GM21619 (cell line): ENCODE data around the gene CHGA.

Source experiments
- ATAC-seq: cut with Tn5 transposase; IDR thresholded peaks from one replicate; pipeline ENCODE4 v1.9.1; 2021; ENCODE audit not compliant: unreplicated experiment

CHGA gene

GRCh38 chr14:92929689-92930608, 7.0 kb downstream of the CHGA start:
- no peak for ATAC-seq

DNA sequence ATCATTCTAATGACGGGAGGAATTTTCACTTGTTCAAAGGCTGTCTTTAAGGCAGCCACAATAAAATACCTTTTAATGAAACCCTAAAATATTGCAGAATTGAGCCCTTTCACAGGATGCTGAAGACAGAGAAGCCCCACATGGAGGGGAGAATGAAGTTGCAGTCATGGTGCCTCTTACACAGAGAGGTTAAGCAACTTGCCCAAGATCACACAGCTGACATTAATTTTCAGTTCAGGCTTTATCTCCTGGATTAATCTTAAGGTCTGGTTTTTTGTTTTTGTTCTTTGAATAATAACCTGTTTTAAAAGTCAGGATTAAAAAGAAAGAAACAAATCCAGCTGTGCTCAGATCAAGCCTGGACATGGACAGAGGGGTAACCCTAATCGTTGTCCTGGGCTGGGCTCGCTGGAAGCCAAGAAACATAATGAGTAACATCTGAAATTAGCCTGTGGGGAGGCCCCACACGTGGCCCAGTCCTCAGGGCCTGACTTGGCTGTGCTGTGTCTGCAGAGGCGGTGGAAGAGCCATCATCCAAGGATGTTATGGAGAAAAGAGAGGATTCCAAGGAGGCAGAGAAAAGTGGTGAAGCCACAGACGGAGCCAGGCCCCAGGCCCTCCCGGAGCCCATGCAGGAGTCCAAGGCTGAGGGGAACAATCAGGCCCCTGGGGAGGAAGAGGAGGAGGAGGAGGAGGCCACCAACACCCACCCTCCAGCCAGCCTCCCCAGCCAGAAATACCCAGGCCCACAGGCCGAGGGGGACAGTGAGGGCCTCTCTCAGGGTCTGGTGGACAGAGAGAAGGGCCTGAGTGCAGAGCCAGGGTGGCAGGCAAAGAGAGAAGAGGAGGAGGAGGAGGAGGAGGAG, 8.0 kb downstream of the CHGA start:
- no peak for ATAC-seq

DNA sequence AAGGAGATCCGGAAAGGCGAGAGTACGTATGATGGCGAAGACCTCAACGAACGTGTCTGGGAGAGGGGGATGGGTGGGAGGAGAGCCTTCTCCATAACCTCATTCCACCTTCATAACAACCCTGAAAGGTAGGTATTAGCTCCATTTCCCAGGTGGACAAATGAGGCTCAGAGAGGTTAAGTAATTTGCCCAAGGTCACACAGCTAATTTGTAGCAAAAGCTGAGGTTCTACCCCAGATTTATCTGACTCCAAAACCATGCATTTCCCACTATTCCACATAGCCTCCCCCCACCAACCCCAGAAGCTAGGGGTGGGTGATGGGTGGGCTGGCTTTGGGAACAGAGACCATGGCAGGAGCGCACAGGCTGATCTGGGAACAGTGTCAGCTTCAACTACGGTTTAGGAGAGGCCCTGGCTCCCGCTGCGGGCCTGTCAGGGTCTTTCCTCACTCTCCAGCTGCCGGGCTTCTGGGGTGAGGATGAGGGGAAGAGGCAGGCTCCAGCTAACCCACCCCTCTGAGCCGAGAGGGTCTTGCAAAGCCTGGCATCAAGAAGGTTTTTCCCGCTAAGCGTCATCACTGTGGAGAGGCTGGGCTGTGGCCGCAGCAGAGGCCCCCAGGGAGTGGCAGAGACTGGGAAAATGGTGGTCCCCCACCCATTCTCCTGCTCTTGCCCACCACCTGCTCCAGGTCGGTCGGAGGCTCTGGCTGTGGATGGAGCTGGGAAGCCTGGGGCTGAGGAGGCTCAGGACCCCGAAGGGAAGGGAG, 8.9 kb downstream of the CHGA start:
- no peak for ATAC-seq

GRCh38 chr14:92932448-92933395, 9.8 kb downstream of the CHGA start:
- ATAC-seq = no peak

DNA sequence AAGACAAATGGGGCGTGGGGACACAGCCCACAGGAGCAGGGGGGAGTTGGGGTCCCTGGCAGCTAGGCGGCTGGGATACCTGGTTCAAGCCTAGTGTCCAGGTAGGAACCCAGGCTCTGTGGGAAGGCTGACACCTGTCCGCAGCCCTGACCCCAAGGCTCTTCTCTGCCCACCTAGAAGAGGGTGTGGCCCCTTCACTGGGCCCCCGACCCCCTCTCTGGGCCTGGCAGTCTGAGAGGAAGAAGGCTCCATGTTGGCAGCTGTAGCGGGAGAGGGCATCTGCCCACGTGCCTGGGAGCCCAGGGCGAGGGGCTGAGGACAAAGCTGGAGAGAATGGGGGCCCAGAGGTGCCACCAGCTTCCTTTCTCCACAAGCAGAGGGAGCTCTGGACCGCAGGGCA, 10.5 kb downstream of the CHGA start:
- ATAC-seq = no peak

DNA sequence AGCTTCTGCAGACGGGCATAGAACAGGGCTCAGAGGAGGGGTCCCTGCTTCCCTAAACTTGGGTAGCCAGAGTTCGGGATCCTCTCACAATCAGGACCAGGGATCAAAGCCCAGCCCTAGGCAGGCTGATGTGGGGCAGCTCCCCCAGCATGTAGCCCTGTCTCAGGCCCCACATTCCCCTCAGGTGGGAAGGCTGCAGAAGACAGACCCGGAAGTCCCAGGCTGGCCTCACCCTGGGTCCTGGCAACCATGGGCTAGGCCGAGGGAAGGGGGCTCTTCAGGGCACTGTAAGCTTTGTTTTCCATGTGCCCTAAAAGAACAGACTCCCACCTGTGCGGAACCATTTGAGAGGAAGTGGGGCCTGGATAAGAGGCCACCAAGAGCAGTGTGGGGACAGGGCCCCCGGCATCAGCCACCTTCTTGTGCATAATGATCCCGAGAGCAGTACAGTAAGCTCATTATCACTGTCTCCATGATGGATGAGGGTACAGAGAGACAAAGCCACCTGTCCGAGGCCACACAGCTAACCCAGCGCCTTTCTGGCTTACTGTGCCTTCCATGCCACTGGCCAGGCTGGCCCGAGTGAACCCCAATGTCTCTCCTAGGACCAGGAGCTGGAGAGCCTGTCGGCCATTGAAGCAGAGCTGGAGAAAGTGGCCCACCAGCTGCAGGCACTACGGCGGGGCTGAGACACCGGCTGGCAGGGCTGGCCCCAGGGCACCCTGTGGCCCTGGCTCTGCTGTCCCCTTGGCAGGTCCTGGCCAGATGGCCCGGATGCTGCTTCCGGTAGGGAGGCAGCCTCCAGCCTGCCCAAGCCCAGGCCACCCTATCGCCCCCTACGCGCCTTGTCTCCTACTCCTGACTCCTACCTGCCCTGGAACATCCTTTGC, 11.5 kb downstream of the CHGA start:
- ATAC-seq = no peak

- no peak for ATAC-seq
These were observed 12.5 kb downstream of the CHGA start for GRCh38 chr14:92935446-92935845.

DNA sequence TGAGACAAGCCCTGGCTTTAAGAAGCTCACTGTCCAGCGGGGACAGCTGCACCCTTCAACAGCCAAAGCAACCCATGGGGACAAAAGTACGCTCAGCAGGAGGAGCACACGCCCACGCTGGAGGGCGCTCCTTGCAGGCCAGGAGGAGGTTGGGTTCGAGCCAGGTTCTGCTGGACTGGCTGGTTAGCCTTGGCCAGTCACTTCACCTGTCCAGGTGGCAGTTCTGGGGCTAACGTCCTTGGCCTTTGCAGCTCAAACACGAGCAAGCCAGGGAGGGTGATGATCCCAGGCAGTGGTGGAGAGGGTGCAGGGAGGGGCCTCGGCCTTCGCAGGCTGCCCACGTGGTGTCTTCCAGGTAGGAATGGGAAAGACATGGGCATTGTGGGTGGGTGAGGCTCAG, 13.1 kb downstream of the CHGA start:
- ATAC-seq = no peak

DNA sequence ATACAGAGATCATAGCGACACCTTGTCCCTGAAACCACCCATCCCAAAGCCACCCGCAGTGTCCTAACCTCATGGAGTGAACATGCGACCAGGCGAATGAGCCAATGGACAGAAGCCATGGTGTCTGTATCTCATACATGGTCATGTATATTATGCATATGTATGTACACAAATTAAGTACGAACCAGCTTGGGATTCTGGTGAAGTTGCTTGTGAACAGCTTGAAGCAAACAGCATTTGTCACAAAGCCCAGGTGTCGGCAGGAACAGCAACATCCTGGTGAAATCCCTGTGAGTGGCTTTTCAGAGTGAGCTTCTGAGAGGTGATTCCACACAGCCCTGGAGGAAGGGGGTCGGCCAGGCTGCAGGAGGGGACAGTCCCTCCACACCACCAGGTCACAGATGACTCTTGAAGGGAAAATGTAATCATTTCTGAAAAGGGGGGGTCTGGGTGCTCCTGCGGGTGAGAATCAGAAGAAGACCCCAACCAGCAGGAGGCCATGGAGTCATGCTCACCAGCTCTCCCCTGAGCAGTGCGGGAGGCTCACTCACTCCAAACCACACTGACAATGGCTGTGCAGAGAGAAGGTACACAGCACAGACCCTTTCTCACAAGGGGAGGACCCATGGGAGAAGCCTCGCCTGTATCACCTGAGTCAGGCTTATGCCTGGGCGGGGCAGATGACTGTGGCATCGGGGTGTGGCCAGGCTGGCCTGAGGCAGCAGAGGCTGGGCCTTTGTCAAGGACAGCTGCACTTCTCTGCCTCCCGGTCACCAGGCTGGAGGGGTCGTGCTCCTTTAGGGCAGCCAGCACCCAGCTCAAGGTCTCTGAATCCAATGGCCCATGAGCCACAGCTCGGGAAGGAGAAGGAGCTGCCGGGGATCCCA, 14.3 kb downstream of the CHGA start:
- no peak for ATAC-seq

DNA sequence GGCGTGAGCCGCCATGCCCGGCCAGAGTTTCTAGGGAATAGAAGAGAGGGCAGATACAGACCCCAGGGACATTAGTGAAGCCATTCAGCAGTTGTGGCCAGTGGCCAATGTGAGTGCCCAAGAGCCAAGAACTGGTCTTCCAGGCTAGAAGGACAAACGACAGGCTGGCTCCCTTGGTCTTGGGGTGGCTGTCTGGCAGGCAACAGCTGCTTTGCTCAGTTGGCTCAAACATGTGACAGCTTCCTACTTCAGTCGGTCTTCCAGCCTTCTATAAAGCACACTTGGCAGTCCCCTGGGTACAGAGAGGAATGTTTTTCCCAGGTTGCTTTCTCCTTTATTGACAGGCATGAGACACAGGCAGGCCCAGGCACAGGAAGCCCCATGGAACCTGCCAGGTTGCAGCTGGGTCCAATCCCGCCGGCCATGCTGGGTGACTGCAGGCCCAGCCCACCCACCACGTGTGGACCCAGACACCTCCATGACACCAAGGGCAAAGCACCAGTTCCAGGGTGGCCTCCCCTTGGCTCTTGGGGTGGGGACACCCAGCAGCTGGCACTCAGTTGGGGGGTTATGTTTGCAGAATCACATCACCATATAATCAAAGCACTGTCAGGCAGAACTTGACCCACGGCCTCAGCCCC, 15.4 kb downstream of the CHGA start:
- no peak for ATAC-seq

DNA sequence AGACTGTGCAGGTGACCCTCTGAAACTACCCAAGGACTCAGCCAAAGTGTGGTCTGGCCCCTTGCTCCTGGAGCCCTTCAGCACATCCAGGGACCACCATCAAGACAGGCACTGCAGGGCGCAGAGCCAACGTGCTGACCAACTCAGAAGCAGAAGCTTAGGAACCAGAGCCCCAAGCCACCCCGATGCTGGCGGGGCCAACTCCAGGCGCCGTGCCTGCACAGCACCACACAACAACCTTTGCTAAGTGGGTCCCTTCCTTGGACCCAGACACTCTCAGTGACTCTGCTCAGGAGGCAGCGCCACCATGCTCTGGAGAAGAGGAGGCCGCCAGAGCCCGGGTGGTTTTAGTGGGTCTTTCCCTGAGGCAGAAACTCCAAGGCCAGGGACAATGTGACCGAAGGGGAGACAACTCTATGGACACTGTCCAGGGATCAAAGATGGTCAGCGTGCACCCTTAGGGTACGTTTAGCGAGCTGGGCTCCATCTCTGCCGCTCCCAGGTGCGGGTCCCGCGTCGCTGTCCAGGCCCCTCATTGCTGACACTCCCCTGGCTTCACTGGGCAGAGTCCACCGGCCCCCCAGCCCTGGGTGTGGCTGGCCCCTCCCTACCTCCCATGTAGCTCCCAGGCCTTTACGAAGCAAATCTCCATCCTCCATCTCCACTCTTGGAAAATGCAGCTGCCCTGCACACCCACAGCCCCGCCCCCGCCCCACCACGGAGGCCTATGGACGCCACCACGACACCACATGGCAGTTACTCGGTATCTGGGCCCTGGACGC, 16.1 kb downstream of the CHGA start:
- ATAC-seq = no peak

- ATAC-seq = no peak
These were observed 16.7 kb downstream of the CHGA start for GRCh38 chr14:92939699-92940098.

- no peak for ATAC-seq
These were observed 17.6 kb downstream of the CHGA start for GRCh38 chr14:92940543-92940942.

- ATAC-seq = no peak
These were observed 18.6 kb downstream of the CHGA start for GRCh38 chr14:92941531-92941930.

DNA sequence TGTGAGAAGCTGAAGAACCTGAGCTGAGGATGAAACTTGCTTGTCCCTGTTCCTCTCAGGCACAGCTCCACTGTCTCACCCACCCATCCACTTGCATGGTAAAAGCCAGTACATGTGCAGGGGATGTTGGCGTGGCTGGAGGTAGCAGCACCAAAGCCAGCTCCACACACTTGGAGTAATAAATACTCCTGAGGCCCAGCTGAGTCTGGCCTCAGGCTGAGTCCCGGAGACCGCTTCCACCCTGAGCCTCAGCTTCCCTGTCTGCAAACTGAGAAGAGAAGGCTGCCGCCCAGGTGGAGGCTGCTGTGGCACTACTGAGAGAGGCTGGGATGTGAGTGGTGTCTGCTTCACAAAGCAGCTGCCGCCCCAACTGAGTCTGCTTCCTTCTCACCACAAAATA, 19.2 kb downstream of the CHGA start:
- no peak for ATAC-seq

- ATAC-seq = no peak
These were observed 19.6 kb downstream of the CHGA start for GRCh38 chr14:92942576-92942975.
